HG03342 (cell line): ENCODE data around the gene FLT4.
"Not testable (repeated sequence)": the region's sequence is repeated elsewhere in the genome, so short reads cannot be mapped to it uniquely, and the experiment has no call there.

ENCODE experiments used
- ATAC-seq: cut with Tn5 transposase; IDR thresholded peaks from one replicate; pipeline ENCODE4 v1.9.1; 2021; ENCODE audit warnings: mild to moderate bottlenecking, moderate library complexity; ENCODE audit not compliant: unreplicated experiment

FLT4 gene

GRCh38 chr5:180670586-180671359, 21.4 kb upstream of the FLT4 start:
- ATAC-seq, result no peak

- ATAC-seq, result no peak
These were observed 20.8 kb upstream of the FLT4 start for GRCh38 chr5:180670157-180670556.

DNA sequence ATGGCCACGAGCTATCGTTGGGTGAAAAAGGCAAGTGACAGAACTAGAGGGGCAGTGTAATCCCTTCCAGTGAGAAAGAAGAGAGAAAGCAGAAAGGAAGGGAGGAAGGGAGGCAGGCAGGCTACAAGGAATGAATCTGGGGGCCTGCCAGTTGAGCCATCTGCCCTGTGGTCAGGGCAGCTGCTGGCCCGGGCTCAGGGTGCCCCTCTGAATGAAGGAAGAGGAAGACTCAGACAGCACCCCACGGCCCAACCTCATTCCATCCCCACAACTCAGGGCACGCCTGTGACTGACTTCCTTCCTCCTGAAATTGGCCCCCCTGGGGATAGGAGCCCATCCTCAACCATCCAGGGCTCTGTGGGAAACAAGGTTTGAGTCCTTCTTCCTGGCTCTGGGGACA, 20.3 kb upstream of the FLT4 start:
- no peak for ATAC-seq

DNA sequence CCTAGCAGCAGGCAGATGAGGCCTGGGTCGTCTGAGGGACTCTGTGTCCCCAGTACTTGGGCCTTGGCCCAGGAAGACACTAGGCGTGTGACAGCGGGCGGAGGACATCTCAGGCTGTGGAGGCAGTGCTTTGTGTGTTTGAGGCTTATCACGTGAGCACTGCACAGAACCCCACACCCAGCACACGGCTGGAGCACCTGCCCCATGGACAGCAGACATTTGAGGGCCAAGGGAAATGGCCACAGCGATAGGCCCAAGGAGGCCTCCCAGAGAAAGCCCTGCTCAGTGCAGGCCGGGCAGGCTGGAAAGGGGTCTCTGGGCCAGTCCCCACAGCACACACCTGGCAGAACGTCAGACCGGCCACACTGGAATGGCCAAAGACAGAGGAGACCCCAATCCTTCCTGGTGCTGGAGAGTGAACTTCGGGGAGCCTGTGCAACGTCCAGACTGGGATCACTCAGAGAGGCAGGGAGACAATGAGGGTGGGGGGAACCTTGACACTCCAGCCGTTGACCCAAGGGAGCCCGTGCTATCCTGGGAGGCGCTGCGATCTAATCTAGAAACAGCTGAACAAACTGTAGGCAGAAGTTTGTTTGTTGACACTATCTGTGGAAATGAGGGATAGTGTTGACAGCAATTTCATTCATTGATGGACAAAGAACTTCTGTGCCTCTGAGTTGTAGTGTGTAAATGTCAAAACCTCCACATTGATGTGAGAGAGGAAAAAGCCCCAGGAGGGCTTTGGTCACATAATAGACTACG, 19.6 kb upstream of the FLT4 start:
- ATAC-seq, result no peak

DNA sequence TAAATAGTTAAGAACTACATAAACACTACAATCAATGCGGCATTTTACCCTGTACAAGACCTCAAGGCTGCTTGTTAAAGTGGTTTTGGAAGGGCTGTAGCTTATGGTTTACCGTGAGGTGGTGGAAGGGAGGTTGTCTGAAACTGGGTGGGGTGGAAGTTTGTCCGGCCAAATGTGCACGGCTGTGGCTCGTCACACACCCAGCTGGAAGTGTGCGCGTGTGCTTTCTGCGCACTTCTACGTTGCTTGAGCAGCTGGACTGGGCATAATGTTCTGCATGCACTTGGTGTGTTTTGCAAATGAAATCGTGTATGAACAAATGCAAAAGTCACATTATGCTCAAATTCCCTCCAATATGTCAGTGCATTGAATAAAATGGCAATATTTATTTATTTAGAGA, 17.4 kb upstream of the FLT4 start:
- no peak for ATAC-seq

DNA sequence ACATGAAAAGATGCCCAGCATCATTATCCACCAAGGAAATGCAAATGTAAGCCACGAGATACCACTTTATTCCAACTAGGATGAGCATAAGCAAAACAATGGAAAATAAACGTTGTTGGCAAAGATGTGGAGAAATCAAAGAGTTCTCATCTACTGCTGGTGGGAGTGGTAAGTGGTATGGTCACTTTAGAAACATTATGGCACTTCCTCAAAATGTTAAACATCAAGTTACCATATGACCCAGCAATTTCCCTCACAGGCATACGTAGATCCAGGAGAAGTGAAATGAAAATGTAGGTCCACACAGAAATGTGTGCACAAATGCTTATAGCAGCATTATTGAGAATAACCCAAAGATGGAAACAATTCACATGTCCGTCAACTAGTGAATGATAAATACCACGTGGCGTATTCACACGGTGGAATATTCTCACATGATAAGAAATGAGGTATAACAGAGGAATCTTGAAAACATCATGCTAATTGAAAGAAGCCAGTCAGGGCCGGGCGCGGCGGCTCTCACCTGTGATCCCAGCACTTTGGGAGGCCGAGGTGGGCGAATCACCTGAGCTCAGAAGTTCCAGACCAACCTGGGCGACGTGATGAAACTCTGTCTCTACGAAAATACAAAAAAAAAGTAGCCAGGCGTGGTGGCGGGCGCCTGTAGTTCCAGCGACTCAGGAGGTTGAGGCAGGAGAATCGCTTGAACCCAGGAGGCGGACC, 16.4 kb upstream of the FLT4 start:
- ATAC-seq, result no peak

GRCh38 chr5:180658774-180659564, 9.6 kb upstream of the FLT4 start:
- no peak for ATAC-seq

- ATAC-seq, result not testable (repeated sequence)
These were observed 5.8 kb upstream of the FLT4 start for GRCh38 chr5:180655243-180655642.

DNA sequence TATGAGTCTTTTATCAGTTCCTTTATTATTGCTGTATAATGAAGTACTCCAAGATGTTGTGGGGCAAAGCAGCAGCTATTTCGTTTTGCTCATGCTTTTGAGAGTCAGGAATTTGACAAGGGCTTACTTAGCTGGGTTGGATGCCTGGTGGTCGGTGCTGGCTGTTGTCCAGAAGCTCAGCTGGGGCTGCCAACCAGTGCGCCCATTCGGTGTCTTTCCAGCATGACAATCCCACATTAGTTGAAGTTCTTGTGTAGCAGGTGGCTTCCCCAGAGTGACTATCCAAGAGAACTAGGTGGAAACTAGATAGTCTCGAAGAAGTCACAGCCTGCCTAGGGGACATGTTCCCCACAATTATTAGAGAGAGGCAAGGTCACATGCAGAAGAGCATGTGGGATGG, 3.4 kb upstream of the FLT4 start:
- ATAC-seq, result no peak

GRCh38 chr5:180652346-180652745, 2.9 kb upstream of the FLT4 start:
- ATAC-seq, result no peak

GRCh38 chr5:180648658-180649296, 623 bp downstream of the FLT4 start:
- no peak for ATAC-seq

DNA sequence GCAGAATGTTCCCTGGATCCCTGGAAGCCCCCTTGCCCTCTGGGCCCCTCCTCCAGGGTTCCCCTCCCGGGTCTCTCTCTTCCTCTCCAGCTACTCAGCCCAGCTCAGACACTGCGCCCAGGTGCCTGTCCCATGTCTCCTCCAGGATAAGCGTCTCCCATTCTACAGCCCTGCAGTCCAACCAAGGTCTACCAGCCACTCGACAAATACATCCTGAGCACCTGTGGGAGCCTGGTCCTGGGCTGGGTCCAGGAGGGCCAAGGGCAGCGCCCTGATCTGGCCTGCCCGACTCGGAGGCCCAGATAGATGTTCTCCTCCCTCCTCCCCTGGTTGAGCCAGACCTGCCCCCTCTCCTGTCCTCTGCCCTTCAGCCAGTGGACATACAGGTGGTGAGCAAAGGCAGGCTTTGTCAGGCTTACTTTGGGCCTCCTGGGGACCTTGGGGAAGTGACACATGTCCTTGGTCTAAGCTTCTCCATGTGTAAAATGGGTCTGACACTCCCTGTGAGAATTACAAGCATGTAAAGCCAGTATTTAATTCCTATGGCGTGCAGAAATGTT, 1.4 kb downstream of the FLT4 start:
- ATAC-seq, result no peak

GRCh38 chr5:180647465-180647864, 1.9 kb downstream of the FLT4 start:
- no peak for ATAC-seq

- no peak for ATAC-seq
These were observed 2.5 kb downstream of the FLT4 start for GRCh38 chr5:180646963-180647305.

DNA sequence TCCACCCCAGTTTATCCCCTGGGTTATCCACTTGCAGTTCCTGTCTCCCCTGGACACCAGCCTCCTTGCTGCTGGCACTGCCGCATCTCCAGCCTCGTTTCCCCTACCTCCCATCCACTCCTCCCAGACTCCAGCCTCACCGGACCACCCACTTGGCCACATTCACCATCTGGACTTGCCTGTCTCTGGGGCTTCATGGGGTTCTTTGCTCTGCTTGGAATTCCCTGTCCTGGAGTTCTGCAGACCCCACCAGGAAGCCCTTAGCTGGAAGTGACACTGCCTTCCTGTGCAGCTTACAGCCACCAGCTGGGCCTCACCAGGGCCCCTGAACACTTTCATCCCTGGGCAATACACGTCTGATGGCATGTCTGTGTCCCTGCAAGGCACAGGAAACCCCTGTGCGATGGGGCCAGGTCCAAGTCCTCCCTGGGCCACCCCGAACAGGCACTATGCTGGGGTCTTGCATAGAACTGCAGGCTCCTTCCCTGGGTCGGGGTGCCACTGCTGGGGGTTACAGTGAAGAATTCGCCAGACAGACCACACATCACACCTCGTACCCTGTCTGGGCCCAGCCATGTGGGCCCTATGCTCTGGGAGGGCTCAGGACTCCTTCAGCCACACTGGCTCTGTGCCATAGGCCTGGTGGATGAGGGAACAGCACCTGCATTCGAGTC, 3.0 kb downstream of the FLT4 start:
- ATAC-seq, result no peak

DNA sequence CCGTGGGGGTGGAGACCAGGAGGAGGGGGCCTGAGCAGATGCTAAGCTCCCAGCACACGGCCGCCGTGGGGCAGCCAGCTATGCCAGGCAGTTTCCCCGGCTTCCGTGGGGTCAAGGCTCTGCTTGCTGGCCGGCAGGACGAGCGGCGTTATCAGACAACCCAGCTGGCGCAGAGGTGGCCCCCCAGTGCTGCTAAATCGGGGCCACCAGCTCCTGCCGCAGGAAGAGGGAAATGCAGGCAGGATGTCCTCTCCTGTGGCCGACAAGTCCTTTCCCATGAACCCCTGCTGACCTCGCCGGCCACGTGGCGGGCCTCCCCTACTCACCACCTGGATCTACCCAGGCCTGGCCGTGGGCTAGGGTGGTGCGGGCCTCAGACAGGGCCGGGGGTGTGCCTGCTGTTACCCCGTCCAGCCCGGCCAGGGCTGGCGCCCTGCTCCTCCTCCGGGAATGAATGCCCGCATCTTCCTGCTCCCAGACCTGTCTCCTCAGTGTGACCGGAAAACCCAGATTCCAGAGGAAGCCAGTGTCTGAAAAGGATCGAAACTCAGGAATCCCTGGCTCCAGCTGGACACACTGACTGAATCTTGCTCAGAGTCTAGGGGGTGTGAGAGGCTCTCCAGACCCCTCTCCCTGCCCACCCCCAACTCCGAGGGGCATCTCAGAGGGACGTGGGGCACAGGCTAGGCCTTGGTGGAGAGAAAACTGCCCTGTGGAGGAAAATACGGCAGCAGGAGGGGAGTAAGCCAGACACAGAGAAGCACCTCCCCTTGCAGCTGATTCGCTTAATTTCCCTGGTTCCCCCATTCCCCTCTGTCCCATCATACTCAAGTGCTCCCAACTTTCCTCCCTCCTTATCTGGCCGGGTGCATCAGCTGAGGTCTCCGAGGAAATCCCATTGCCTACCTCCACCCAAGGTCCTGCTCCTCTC, 3.9 kb downstream of the FLT4 start:
- ATAC-seq, result no peak

- ATAC-seq, result no peak
These were observed 4.6 kb downstream of the FLT4 start for GRCh38 chr5:180644825-180645273.

- no peak for ATAC-seq
These were observed 5.1 kb downstream of the FLT4 start for GRCh38 chr5:180644129-180644824.
